Lung (tissue), 12 donors: ENCODE data around the gene MAP2K5. TPM values are rescaled to one million over a fixed set of nuclear protein-coding genes. Genes with fewer than 3 reads are reported as not detected.

Experiments used
- ATAC-seq: fragments of 200-7000 bp; cut with Tn5 transposase; one replicate; pipeline ENCODE4 v1.9.1; 2020; ENCODE audit warnings: moderate number of reproducible peaks; ENCODE audit not compliant: insufficient read depth, low FRiP score
- DNase-seq, 3 donors: peaks; one replicate each; pipeline ENCODE4 v3.0.0-alpha.2; 2013 to 2017
- H3K27ac ChIP-seq, 2 donors: one replicate each; pipeline ENCODE4 v1.5.1; 2013; ENCODE audit warnings: mild to moderate bottlenecking in 2 of 2, moderate library complexity in 2 of 2, control low read depth in 1 of 2, inconsistent platforms in 1 of 2, low read depth in 1 of 2, low read length in 1 of 2
- H3K27me3 ChIP-seq, 3 donors: one replicate each; pipeline ENCODE4 v1.5.1; 2013; ENCODE audit warnings: low read length in 2 of 3; ENCODE audit not compliant: control insufficient read depth in 3 of 3, insufficient read depth in 3 of 3
- H3K36me3 ChIP-seq, 4 donors: one replicate each; pipeline ENCODE4 v1.5.1; 2013; ENCODE audit warnings: low read length in 4 of 4, mild to moderate bottlenecking in 1 of 4, moderate library complexity in 1 of 4; ENCODE audit not compliant: control insufficient read depth in 4 of 4, insufficient read depth in 4 of 4
- H3K4me1 ChIP-seq, 5 donors: one replicate each; pipeline ENCODE4 v1.5.1; 2013; ENCODE audit warnings: low read length in 5 of 5, mild to moderate bottlenecking in 2 of 5, moderate library complexity in 1 of 5; ENCODE audit not compliant: control insufficient read depth in 5 of 5, insufficient read depth in 5 of 5
- H3K4me3 ChIP-seq: one replicate; pipeline ENCODE4 v1.5.1; 2013; ENCODE audit warnings: mild to moderate bottlenecking, control low read depth, moderate library complexity
- H3K9ac ChIP-seq, 2 donors: one replicate each; pipeline ENCODE4 v1.5.1; 2013; ENCODE audit warnings: low read length in 2 of 2, control low read depth in 1 of 2; ENCODE audit not compliant: insufficient read depth in 1 of 2
- H3K9me3 ChIP-seq, 4 donors: one replicate each; pipeline ENCODE4 v1.5.1; 2013; ENCODE audit warnings: low read length in 3 of 4, mild to moderate bottlenecking in 1 of 4, moderate library complexity in 1 of 4; ENCODE audit not compliant: control insufficient read depth in 4 of 4, insufficient read depth in 3 of 4
- CTCF ChIP-seq: IDR thresholded peaks from 2 replicates; pipeline ENCODE4 v1.5.1; 2012; ENCODE audit warnings: mild to moderate bottlenecking; ENCODE audit errors: control extremely low read depth, extremely low read depth
- WGBS, 2 donors: extraction: QIAGEN DNeasy Blood & Tissue Kit; methylation state at CpG; one replicate each; pipeline ENCODE4 v1.1.7; 2013; 5-methylcytosine and 5-hydroxymethylcytosine counted together
- polyA plus RNA-seq, 2 donors: library from polyadenylated mRNA; stranded (reverse); fragments of 200-250 nt; gene quantifications; one replicate each; pipeline ENCODE4 v1.2.1, GENCODE V29; 2013
- total RNA-seq, 2 donors: library from RNA; depleted of rRNA in 1 of 2; stranded (reverse); fragments of >200 nt in 1 of 2; gene quantifications; one replicate each; pipeline ENCODE4 v1.2.1, GENCODE V29; 2014 to 2021
- donor health status: control.
- donor health status: control.
- donor health status: Bipolar disorder and iron deficiency.
- donor health status: healthy.
- donor health status: DM: yes; HTN: yes; CAD: no.

MAP2K5 gene
- total and polyA plus RNA-seq, 4 donors, result 6.3 to 19.1 (median 12.4) TPM

- no peak for TF ChIP-seq CTCF
- ATAC-seq (no peak), DNase-seq (no peak)
- no peaks in the 10 kb centered on the region for H3K9me3 ChIP-seq
- H3K4me3 ChIP-seq, result no peak overlapping the region
- H3K27me3 ChIP-seq, result no peaks in the 10 kb centered on the region
- 46 to 70% methylated on average over 3 of the region's 3 CpGs for WGBS, 2 donors
- no peak overlapping the region for H3K9ac ChIP-seq
- peaks cover 0 to 3% (median 0%) of the 10 kb centered on the region in 5 donors for H3K4me1 ChIP-seq
- H3K27ac ChIP-seq, result no peak overlapping the region
- peaks cover 0 to 2% (median under 1%) of the 10 kb centered on the region in 4 donors for H3K36me3 ChIP-seq
These were observed 22.5 kb downstream of the MAP2K5 start for GRCh38 chr15:67564968-67565345.

GRCh38 chr15:67569668-67570067 is 27.2 kb downstream of the MAP2K5 start:
- Histone ChIP-seq H3K27ac (no peak overlapping the region), H3K4me3 (no peak overlapping the region), H3K9ac (no peak overlapping the region), H3K27me3 (no peaks in the 10 kb centered on the region), H3K9me3 (no peaks in the 10 kb centered on the region), H3K36me3 (peaks cover 0 to 1% (median 0%) of the 10 kb centered on the region in 4 donors), H3K4me1 (peaks cover 0 to 6% (median 0%) of the 10 kb centered on the region in 5 donors)
- 90 to 91% methylated on average over 3 of the region's 3 CpGs for whole genome bisulfite sequencing, 2 donors
- ATAC-seq (no peak), DNase-seq (no peak)
- TF ChIP-seq CTCF, result no peak

- WGBS, 2 donors, result 85 to 90% methylated on average over 4 of the region's 4 CpGs
- H3K27me3 ChIP-seq, result no peaks in the 10 kb centered on the region
- no peak overlapping the region for H3K9ac ChIP-seq
- ATAC-seq (no peak), DNase-seq (no peak)
- H3K27ac ChIP-seq, result no peak overlapping the region
- no peaks in the 10 kb centered on the region for H3K9me3 ChIP-seq
- H3K4me1 ChIP-seq, result peaks cover 0 to 13% (median 0%) of the 10 kb centered on the region in 5 donors
- no peak overlapping the region for H3K4me3 ChIP-seq
- peaks cover 0 to 1% (median 0%) of the 10 kb centered on the region in 4 donors for H3K36me3 ChIP-seq
- no peak for TF ChIP-seq CTCF
These were observed 28.6 kb downstream of the MAP2K5 start for GRCh38 chr15:67570875-67571647.
